Measurements from ENCODE around the gene PDLIM7.

The PDLIM7 gene

GRCh38 chr5:177476531-177477233 lies 20.7 kb downstream of the PDLIM7 start:
- H3K27ac ChIP-seq (ENCODE audit: low read depth, low read length) = no peak overlapping the region
- H3K4me1 ChIP-seq (ENCODE audit: control insufficient read depth in 5 of 5, insufficient read depth in 5 of 5, low read length in 5 of 5) = peaks cover 7 to 49% (median 35%) of the 10 kb centered on the region in 5 donors
- H3K36me3 ChIP-seq (ENCODE audit: control insufficient read depth in 5 of 5, insufficient read depth in 5 of 5, low read length in 5 of 5) = peaks cover 0 to 2% (median under 1%) of the 10 kb centered on the region in 5 donors
- no peak overlapping the region for H3K4me3 ChIP-seq (ENCODE audit: low read depth in 1 of 5, low read length in 5 of 5)
- H3K9me3 ChIP-seq (ENCODE audit: control insufficient read depth in 5 of 5, low read length in 5 of 5) = no peaks in the 10 kb centered on the region
- H3K9ac ChIP-seq (ENCODE audit: low read length in 5 of 5) = no peak overlapping the region
- H3K27me3 ChIP-seq (ENCODE audit: control insufficient read depth in 5 of 5, insufficient read depth in 4 of 5, low read length in 5 of 5) = no peaks in the 10 kb centered on the region

- no peaks in the 10 kb centered on the region for H3K27me3 ChIP-seq (ENCODE audit: control insufficient read depth in 5 of 5, insufficient read depth in 4 of 5, low read length in 5 of 5)
- H3K4me3 ChIP-seq (ENCODE audit: low read depth in 1 of 5, low read length in 5 of 5) = no peak overlapping the region
- H3K9me3 ChIP-seq (ENCODE audit: control insufficient read depth in 5 of 5, low read length in 5 of 5) = no peaks in the 10 kb centered on the region
- H3K27ac ChIP-seq (ENCODE audit: low read depth, low read length) = no peak overlapping the region
- peaks cover 0 to 4% (median 0%) of the 10 kb centered on the region in 5 donors for H3K36me3 ChIP-seq (ENCODE audit: control insufficient read depth in 5 of 5, insufficient read depth in 5 of 5, low read length in 5 of 5)
- no peak overlapping the region for H3K9ac ChIP-seq (ENCODE audit: low read length in 5 of 5)
- peaks cover 7 to 58% (median 44%) of the 10 kb centered on the region in 5 donors for H3K4me1 ChIP-seq (ENCODE audit: control insufficient read depth in 5 of 5, insufficient read depth in 5 of 5, low read length in 5 of 5)
These were observed 21.6 kb downstream of the PDLIM7 start for GRCh38 chr5:177475563-177476427.

GRCh38 chr5:177474846-177475562 lies 22.4 kb downstream of the PDLIM7 start:
- H3K9ac ChIP-seq (ENCODE audit: low read length in 5 of 5) = no peak overlapping the region
- H3K4me1 ChIP-seq (ENCODE audit: control insufficient read depth in 5 of 5, insufficient read depth in 5 of 5, low read length in 5 of 5) = peaks cover 7 to 60% (median 49%) of the 10 kb centered on the region in 5 donors
- H3K9me3 ChIP-seq (ENCODE audit: control insufficient read depth in 5 of 5, low read length in 5 of 5) = no peaks in the 10 kb centered on the region
- no peak overlapping the region for H3K27ac ChIP-seq (ENCODE audit: low read depth, low read length)
- peaks cover 0 to 4% (median 0%) of the 10 kb centered on the region in 5 donors for H3K36me3 ChIP-seq (ENCODE audit: control insufficient read depth in 5 of 5, insufficient read depth in 5 of 5, low read length in 5 of 5)
- H3K4me3 ChIP-seq (ENCODE audit: low read depth in 1 of 5, low read length in 5 of 5) = no peak overlapping the region
- H3K27me3 ChIP-seq (ENCODE audit: control insufficient read depth in 5 of 5, insufficient read depth in 4 of 5, low read length in 5 of 5) = no peaks in the 10 kb centered on the region

GRCh38 chr5:177474002-177474476 lies 23.4 kb downstream of the PDLIM7 start:
- peaks cover 4 to 59% (median 49%) of the 10 kb centered on the region in 5 donors for H3K4me1 ChIP-seq (ENCODE audit: control insufficient read depth in 5 of 5, insufficient read depth in 5 of 5, low read length in 5 of 5)
- no peak overlapping the region for H3K27ac ChIP-seq (ENCODE audit: low read depth, low read length)
- H3K36me3 ChIP-seq (ENCODE audit: control insufficient read depth in 5 of 5, insufficient read depth in 5 of 5, low read length in 5 of 5) = peaks cover 0 to 4% (median 0%) of the 10 kb centered on the region in 5 donors
- no peaks in the 10 kb centered on the region for H3K9me3 ChIP-seq (ENCODE audit: control insufficient read depth in 5 of 5, low read length in 5 of 5)
- H3K9ac ChIP-seq (ENCODE audit: low read length in 5 of 5) = no peak overlapping the region
- no peak overlapping the region for H3K4me3 ChIP-seq (ENCODE audit: low read depth in 1 of 5, low read length in 5 of 5)
- H3K27me3 ChIP-seq (ENCODE audit: control insufficient read depth in 5 of 5, insufficient read depth in 4 of 5, low read length in 5 of 5) = no peaks in the 10 kb centered on the region

GRCh38 chr5:177473443-177474001 lies 23.9 kb downstream of the PDLIM7 start, which contains the start of gene DBN1:
Gene DBN1, minus strand, starts transcription at chr5:177473634. Its CDS starts 113 bp downstream, at chr5:177473521.
- H3K9ac ChIP-seq (ENCODE audit: low read length in 5 of 5) = peak within 1 kb of the TSS in 4 of 5 donors; percentile 25 to 72 (median 50)
- peak within 1 kb of the TSS; percentile 29 to 68 (median 67) for H3K4me3 ChIP-seq (ENCODE audit: low read depth in 1 of 5, low read length in 5 of 5)
- H3K4me1 ChIP-seq (ENCODE audit: control insufficient read depth in 5 of 5, insufficient read depth in 5 of 5, low read length in 5 of 5) = peaks cover 2 to 56% (median 47%) of the 10 kb centered on the region in 5 donors
- H3K27ac ChIP-seq (ENCODE audit: low read depth, low read length) = peak within 1 kb of the TSS; percentile 41
- H3K9me3 ChIP-seq (ENCODE audit: control insufficient read depth in 5 of 5, low read length in 5 of 5) = no peaks in the 10 kb centered on the region
- peaks cover 0 to 5% (median 0%) of the 10 kb centered on the region in 5 donors for H3K36me3 ChIP-seq (ENCODE audit: control insufficient read depth in 5 of 5, insufficient read depth in 5 of 5, low read length in 5 of 5)
- no peaks in the 10 kb centered on the region for H3K27me3 ChIP-seq (ENCODE audit: control insufficient read depth in 5 of 5, insufficient read depth in 4 of 5, low read length in 5 of 5)

- Histone ChIP-seq H3K27ac (ENCODE audit: low read depth, low read length) (peak overlapping the region; percentile 41), H3K9me3 (ENCODE audit: control insufficient read depth in 5 of 5, low read length in 5 of 5) (no peaks in the 10 kb centered on the region), H3K4me3 (ENCODE audit: low read depth in 1 of 5, low read length in 5 of 5) (peak overlapping the region; percentile 29 to 68 (median 67)), H3K27me3 (ENCODE audit: control insufficient read depth in 5 of 5, insufficient read depth in 4 of 5, low read length in 5 of 5) (no peaks in the 10 kb centered on the region), H3K36me3 (ENCODE audit: control insufficient read depth in 5 of 5, insufficient read depth in 5 of 5, low read length in 5 of 5) (peaks cover 0 to 8% (median 6%) of the 10 kb centered on the region in 5 donors), H3K4me1 (ENCODE audit: control insufficient read depth in 5 of 5, insufficient read depth in 5 of 5, low read length in 5 of 5) (peaks cover 2 to 50% (median 47%) of the 10 kb centered on the region in 5 donors), H3K9ac (ENCODE audit: low read length in 5 of 5) (peak overlapping the region in 4 of 5 donors; percentile 25 to 72 (median 50))
These were observed 24.7 kb downstream of the PDLIM7 start for GRCh38 chr5:177472460-177473442.

GRCh38 chr5:177471610-177472356 lies 25.6 kb downstream of the PDLIM7 start:
- peak overlapping the region; percentile 29 to 68 (median 67) for H3K4me3 ChIP-seq (ENCODE audit: low read depth in 1 of 5, low read length in 5 of 5)
- peak overlapping the region; percentile 57 for H3K27ac ChIP-seq (ENCODE audit: low read depth, low read length)
- no peaks in the 10 kb centered on the region for H3K9me3 ChIP-seq (ENCODE audit: control insufficient read depth in 5 of 5, low read length in 5 of 5)
- no peaks in the 10 kb centered on the region for H3K27me3 ChIP-seq (ENCODE audit: control insufficient read depth in 5 of 5, insufficient read depth in 4 of 5, low read length in 5 of 5)
- H3K9ac ChIP-seq (ENCODE audit: low read length in 5 of 5) = peak overlapping the region in 4 of 5 donors; percentile 25 to 72 (median 50)
- peaks cover 2 to 46% (median 43%) of the 10 kb centered on the region in 5 donors for H3K4me1 ChIP-seq (ENCODE audit: control insufficient read depth in 5 of 5, insufficient read depth in 5 of 5, low read length in 5 of 5)
- H3K36me3 ChIP-seq (ENCODE audit: control insufficient read depth in 5 of 5, insufficient read depth in 5 of 5, low read length in 5 of 5) = peaks cover 0 to 17% (median 15%) of the 10 kb centered on the region in 5 donors

- no peaks in the 10 kb centered on the region for H3K27me3 ChIP-seq (ENCODE audit: control insufficient read depth in 5 of 5, insufficient read depth in 4 of 5, low read length in 5 of 5)
- peak overlapping the region; percentile 57 for H3K27ac ChIP-seq (ENCODE audit: low read depth, low read length)
- H3K36me3 ChIP-seq (ENCODE audit: control insufficient read depth in 5 of 5, insufficient read depth in 5 of 5, low read length in 5 of 5) = peaks cover 0 to 25% (median 23%) of the 10 kb centered on the region in 5 donors
- peak overlapping the region in 2 of 5 donors; percentile 38 to 47 for H3K9ac ChIP-seq (ENCODE audit: low read length in 5 of 5)
- peaks cover 2 to 46% (median 43%) of the 10 kb centered on the region in 5 donors for H3K4me1 ChIP-seq (ENCODE audit: control insufficient read depth in 5 of 5, insufficient read depth in 5 of 5, low read length in 5 of 5)
- no peaks in the 10 kb centered on the region for H3K9me3 ChIP-seq (ENCODE audit: control insufficient read depth in 5 of 5, low read length in 5 of 5)
- peak overlapping the region in 4 of 5 donors; percentile 17 to 68 (median 58) for H3K4me3 ChIP-seq (ENCODE audit: low read depth in 1 of 5, low read length in 5 of 5)
These were observed 26.5 kb downstream of the PDLIM7 start for GRCh38 chr5:177470759-177471536.
